Lung (tissue), 12 donors: ENCODE data around the gene POLR3A. TPM values are rescaled to one million over a fixed set of nuclear protein-coding genes. Genes with fewer than 3 reads are reported as not detected.

Experiments
- ATAC-seq: fragments of 200-7000 bp; cut with Tn5 transposase; one replicate; pipeline ENCODE4 v1.9.1; 2020; ENCODE audit warnings: moderate number of reproducible peaks; ENCODE audit not compliant: insufficient read depth, low FRiP score
- DNase-seq, 3 donors: peaks; one replicate each; pipeline ENCODE4 v3.0.0-alpha.2; 2013 to 2017
- H3K27ac ChIP-seq, 2 donors: one replicate each; pipeline ENCODE4 v1.5.1; 2013; ENCODE audit warnings: mild to moderate bottlenecking in 2 of 2, moderate library complexity in 2 of 2, control low read depth in 1 of 2, inconsistent platforms in 1 of 2, low read depth in 1 of 2, low read length in 1 of 2
- H3K27me3 ChIP-seq, 3 donors: one replicate each; pipeline ENCODE4 v1.5.1; 2013; ENCODE audit warnings: low read length in 2 of 3; ENCODE audit not compliant: control insufficient read depth in 3 of 3, insufficient read depth in 3 of 3
- H3K36me3 ChIP-seq, 4 donors: one replicate each; pipeline ENCODE4 v1.5.1; 2013; ENCODE audit warnings: low read length in 4 of 4, mild to moderate bottlenecking in 1 of 4, moderate library complexity in 1 of 4; ENCODE audit not compliant: control insufficient read depth in 4 of 4, insufficient read depth in 4 of 4
- H3K4me1 ChIP-seq, 5 donors: one replicate each; pipeline ENCODE4 v1.5.1; 2013; ENCODE audit warnings: low read length in 5 of 5, mild to moderate bottlenecking in 2 of 5, moderate library complexity in 1 of 5; ENCODE audit not compliant: control insufficient read depth in 5 of 5, insufficient read depth in 5 of 5
- H3K4me3 ChIP-seq: one replicate; pipeline ENCODE4 v1.5.1; 2013; ENCODE audit warnings: mild to moderate bottlenecking, control low read depth, moderate library complexity
- H3K9ac ChIP-seq, 2 donors: one replicate each; pipeline ENCODE4 v1.5.1; 2013; ENCODE audit warnings: low read length in 2 of 2, control low read depth in 1 of 2; ENCODE audit not compliant: insufficient read depth in 1 of 2
- H3K9me3 ChIP-seq, 4 donors: one replicate each; pipeline ENCODE4 v1.5.1; 2013; ENCODE audit warnings: low read length in 3 of 4, mild to moderate bottlenecking in 1 of 4, moderate library complexity in 1 of 4; ENCODE audit not compliant: control insufficient read depth in 4 of 4, insufficient read depth in 3 of 4
- CTCF ChIP-seq: IDR thresholded peaks from 2 replicates; pipeline ENCODE4 v1.5.1; 2012; ENCODE audit warnings: mild to moderate bottlenecking; ENCODE audit errors: control extremely low read depth, extremely low read depth
- WGBS, 2 donors: extraction: QIAGEN DNeasy Blood & Tissue Kit; methylation state at CpG; one replicate each; pipeline ENCODE4 v1.1.7; 2013; 5-methylcytosine and 5-hydroxymethylcytosine counted together
- polyA plus RNA-seq, 2 donors: library from polyadenylated mRNA; stranded (reverse); fragments of 200-250 nt; gene quantifications; one replicate each; pipeline ENCODE4 v1.2.1, GENCODE V29; 2013
- total RNA-seq, 2 donors: library from RNA; depleted of rRNA in 1 of 2; stranded (reverse); fragments of >200 nt in 1 of 2; gene quantifications; one replicate each; pipeline ENCODE4 v1.2.1, GENCODE V29; 2014 to 2021
- donor health status: control.
- donor health status: control.
- donor health status: Bipolar disorder and iron deficiency.
- donor health status: healthy.
- donor health status: DM: yes; HTN: yes; CAD: no.

POLR3A gene
- total and polyA plus RNA-seq, 4 donors, result 3.9 to 15.0 (median 8.7) TPM

GRCh38 chr10:77949167-77949566 lies 80.1 kb downstream of the POLR3A start:
- peak in 1 of 3 donors; percentile 16 for DNase-seq
- 43% methylated on average over 7 of the region's 7 CpGs for WGBS, 2 donors

DNA sequence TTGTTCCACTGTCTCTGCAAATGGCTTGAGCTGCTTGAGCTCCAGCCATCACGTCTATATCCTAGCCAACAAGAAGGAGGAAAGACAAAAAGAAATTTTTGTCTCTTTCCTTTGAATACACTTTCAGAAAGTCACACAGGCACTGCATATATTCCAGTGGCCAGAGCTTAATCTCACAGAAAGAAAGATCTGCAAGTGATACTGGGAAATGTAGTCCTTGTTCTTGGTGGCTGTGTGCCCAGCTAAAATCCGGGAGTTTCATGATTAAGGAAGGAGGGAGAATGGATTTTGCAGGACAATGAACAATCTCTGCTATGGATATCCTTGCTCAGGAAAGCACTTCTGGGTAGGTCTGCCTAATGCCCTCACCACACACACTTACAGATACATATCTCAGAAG lies 83.2 kb downstream of the POLR3A start:
- H3K9me3 ChIP-seq, result peaks cover 0 to 5% (median 0%) of the 10 kb centered on the region in 4 donors
- no peaks in the 10 kb centered on the region for H3K36me3 ChIP-seq
- no peak overlapping the region for H3K4me3 ChIP-seq
- peak in 2 of 3 donors; percentile 61 to 66 for DNase-seq
- 50 to 65% methylated on average over 2 of the region's 2 CpGs for WGBS, 2 donors
- H3K9ac ChIP-seq, result no peak overlapping the region
- no peak for ATAC-seq
- peaks cover 0 to 6% (median 0%) of the 10 kb centered on the region in 5 donors for H3K4me1 ChIP-seq
- no peak overlapping the region for H3K27ac ChIP-seq
- peaks cover 0 to 2% (median 0%) of the 10 kb centered on the region in 3 donors for H3K27me3 ChIP-seq
- TF ChIP-seq CTCF, result no peak

More at GRCh38 chr10:77949167-77949566, 80.1 kb downstream of the POLR3A start:
- Histone ChIP-seq H3K27ac (no peak overlapping the region), H3K27me3 (peaks cover 0 to 2% (median 0%) of the 10 kb centered on the region in 3 donors), H3K4me3 (no peak overlapping the region), H3K36me3 (no peaks in the 10 kb centered on the region), H3K9me3 (peaks cover 0 to 14% (median 3%) of the 10 kb centered on the region in 4 donors), H3K4me1 (peaks cover 0 to 6% (median 0%) of the 10 kb centered on the region in 5 donors), H3K9ac (no peak overlapping the region)
- no peak for ATAC-seq
- TF ChIP-seq CTCF, result no peak

DNA sequence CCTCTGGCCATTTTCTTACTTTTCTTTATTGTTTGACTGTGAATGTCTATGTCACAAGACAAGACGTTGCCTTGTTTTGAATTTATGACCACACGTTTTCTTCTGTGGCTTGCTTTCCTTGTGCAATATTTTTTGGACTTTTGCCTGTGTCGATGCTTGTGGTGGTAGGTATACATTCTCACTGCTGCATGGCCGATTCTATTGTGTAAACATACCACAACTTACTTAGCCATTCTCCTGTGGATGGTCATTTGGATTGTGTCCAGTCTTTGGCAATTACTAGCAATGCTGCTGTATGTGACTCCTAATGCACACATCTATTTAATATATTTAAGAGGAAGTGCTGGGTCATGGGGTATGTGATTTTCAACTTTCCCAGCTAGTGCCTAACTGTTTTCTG lies 84.8 kb downstream of the POLR3A start:
- Histone ChIP-seq H3K36me3 (no peaks in the 10 kb centered on the region), H3K4me3 (no peak overlapping the region), H3K4me1 (peaks cover 0 to 12% (median 3%) of the 10 kb centered on the region in 5 donors), H3K9ac (no peak overlapping the region), H3K27me3 (peaks cover 0 to 2% (median 0%) of the 10 kb centered on the region in 3 donors), H3K27ac (no peak overlapping the region), H3K9me3 (peaks cover 0 to 3% (median 0%) of the 10 kb centered on the region in 4 donors)
- TF ChIP-seq CTCF, result no peak
- WGBS, 2 donors, result 13 to 33% methylated on average over 4 of the region's 4 CpGs
- ATAC-seq, result no peak
- DNase-seq, result peak in 1 of 3 donors; percentile 57
